NCI-H2227 treated with DMSO at 0.1 percent for 48 hours (cell line): Measurements from ENCODE around the gene PWWP2B.

Experiments
- DNase-seq: peaks from one replicate; lab custom pipeline; 2025; lab: John Stamatoyannopoulos, UW

PWWP2B gene

DNA sequence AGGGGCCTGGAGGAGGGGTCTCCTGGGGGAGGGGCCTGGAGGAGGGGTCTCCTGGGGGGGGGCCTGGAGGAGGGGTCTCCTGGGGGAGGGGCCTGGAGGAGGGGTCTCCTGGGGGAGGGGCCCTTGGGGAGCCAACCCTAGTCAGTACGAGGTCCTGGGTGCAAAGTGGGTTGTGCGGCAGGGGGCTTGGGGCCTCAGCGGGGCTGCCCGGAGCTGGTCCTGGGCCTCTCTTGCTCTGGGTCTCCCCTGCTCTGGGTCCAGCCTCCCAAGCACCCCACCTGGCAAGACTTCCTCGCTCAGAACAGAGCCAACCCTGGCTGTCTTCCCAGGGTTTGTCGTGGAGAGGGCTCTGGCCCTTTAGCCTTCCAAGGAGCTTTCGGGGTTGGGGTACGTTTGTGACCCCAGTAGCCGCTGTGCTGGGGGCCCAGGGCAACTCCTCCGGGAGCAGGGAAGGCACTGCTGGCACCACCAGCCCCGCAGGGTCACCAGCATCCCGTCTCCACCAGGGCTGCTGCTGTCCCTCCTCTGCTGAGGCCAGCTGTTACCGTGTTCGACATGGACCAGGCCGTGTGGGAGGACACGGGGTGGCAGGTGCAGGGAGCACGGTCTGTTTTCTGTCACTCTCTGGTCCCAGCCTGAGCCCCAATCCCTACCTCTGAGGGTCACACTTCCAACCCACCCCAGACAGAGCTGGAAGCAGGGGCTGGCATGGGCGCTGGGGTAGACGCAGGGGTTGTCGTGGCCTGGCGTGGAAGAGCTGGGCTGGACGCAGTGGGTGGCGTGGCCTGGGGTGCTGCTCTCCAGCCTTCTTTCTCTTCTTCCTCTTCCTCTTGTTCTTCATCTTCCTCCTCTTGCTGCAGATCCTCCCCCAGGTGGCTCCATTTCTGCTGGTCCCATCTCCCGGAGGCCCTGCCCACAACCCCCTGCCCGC lies 22.8 kb downstream of the PWWP2B start:
- DNase-seq: no peak

DNA sequence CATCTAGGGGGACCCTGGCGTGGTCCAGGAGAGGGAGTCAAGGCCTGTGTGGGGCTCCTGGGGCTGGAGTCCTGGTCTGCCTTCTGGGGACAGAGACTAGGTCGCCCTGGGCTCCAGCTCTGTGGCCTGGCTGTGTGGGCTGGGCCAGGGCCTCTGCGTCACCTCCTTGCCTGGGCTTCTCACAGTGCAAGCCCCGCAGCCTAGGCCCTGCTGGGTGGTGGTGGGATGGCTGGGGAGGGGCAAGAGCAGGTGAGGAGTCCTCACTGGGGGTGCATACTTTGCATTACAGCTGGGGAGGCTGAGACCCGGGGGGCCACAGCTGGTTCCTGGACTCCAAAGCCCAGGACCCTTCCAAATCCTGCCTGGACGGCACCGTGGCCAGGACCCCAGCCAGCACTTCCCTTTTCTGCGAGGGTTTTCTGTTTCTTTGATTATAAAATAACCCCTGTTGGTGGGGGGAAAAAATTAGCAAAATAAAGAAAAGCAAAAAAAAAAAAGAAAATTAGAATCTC lies 23.5 kb downstream of the PWWP2B start:
- DNase-seq: no peak

DNA sequence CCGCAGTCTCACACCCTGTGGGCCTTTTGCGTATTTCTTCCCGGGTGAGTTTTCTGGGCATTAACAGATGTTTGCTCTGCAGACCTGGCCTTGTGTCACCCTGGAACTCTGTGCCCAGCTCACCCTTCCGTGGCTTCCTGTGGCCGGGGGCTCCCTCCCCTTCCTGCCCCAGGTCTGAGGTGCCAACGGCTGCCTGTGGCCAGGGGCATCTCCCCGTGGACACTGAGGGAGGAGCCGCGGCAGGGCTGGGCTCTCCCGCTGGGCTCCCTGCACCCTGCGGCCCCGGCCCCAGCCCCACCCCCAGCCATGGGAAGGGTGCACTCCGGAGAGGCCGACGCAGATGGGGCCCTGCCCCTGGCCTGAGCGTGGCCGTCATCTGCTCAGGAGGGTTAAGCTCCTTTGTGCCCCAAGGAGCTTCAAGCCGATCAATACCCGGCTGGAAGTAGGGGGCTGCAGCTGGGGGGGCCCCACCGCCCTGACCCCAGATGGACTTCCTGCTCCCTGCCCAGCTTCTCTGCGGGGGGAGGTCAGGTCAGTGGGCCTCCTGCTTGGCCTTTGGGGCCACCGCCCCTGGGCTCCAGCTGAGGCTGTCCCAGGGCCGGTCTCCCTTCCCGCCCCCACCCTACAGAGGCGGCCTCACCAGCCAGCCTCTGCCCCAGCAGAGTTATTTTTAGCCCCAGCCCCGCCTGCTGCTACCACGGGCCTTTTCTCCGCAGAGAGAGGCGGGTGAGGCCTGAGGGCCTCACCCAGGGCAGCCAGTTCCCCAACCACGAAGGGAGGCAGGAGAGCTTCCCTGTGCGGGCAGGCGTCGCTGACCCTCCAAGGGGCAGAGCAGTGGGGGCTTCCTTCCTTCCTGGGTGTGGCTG lies 24.2 kb downstream of the PWWP2B start:
- peak; percentile 12 for DNase-seq

- no peak for DNase-seq
Measured at GRCh38 chr10:132421847-132422751, 25.1 kb downstream of the PWWP2B start.

DNA sequence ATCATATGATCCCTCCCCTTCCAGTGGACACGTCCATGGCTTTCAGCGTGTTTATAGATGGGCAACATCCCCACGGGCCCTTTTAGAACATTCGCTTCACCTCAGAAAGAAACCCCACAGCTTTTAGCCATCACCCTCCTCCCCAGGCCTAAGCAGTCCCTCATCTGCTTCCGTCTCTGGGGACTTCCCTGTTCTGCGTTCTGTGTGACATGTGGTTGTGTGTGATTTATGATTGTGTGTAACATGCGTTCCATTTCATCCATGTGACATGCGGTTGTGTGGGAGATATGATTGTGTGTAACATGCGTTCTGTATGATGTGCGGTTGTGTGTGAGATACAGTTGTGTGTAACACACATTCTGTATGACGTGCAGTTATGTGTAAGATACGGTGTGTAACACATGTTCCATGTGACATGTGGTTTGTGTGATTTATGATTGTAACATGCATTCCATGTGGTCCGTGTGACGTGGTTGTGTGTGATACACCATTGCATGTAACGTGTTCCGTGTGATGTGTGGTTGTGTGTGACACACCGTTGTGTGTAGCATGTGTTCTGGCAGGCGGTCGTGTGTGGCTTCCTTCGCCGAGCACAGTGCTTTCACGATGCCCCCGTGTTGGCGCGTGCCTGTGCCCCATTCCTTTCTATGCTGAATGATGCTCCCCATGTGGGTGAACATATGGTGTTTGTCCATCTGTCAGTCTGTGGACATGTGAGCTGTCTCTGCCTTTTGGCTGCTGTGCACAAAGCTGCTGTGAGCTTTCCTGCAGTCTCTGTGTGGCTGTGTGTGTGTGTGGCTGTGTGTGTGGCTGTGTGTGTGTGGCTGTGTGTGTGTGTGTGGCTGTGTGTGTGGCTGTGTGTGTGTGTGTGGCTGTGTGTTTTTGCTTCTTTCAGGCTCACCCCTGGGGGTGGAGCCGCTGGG lies 26.2 kb downstream of the PWWP2B start:
- DNase-seq: no peak

- DNase-seq: no peak
Measured at GRCh38 chr10:132423966-132424861, 27.2 kb downstream of the PWWP2B start.

DNA sequence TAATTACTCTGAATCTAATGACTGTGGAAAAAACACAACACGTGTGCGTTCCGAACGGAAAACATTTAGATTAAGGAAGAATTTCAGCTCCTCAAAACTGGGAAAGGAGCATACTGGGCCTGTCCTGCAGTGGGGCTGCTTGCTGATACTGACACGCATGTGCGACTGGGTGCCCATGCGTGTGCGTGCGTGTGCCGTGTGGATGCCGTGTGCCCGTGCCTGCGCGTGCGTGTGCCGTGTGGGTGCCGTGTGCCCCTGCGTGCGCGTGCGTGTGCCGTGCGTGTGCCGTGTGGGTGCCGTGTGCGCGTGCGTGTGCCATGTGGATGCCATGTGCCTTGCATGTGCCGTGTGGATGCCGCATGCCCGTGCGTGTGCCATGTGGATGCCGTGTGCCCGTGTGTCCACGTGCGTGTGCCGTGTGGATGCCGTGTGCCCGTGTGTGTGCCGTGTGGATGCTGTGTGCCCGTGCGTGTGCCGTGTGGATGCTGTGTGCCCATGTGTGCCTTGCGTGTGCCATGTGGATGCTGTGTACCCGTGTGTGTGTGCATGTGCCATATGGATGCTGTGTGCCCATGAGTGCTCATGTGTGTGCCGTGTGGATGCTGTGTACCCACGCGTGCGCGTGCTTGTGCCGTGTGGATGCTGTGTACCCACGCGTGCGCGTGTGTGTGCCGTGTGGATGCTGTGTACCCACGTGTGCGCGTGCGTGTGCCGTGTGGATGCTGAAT lies 28.2 kb downstream of the PWWP2B start:
- DNase-seq: no peak

DNA sequence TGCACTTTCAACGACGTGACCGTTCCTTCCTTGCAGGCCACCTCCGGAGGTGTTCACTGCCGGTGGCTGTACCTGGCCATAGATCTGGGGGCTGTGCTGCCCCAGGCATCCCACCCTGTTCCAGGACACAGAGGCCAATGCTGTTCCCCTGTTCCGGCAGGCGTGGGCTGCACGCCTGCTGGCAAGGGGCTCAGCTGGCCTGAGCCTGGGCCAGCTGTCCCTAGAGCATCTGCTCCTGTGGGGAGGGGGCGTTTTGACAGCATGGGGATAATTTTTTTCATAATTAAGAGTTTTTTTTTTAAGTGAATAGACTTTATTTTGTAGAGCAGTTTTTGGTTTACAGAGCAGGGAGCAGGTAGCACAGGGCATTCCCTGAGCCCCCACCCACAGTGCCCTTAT lies 28.8 kb downstream of the PWWP2B start:
- no peak for DNase-seq

GRCh38 chr10:132427006-132427771 lies 30.2 kb downstream of the PWWP2B start:
- DNase-seq: no peak

GRCh38 chr10:132427939-132428367 lies 31.0 kb downstream of the PWWP2B start:
- no peak for DNase-seq

- DNase-seq: no peak
Measured at GRCh38 chr10:132428486-132428995, 31.5 kb downstream of the PWWP2B start.

- DNase-seq: no peak
Measured at GRCh38 chr10:132429281-132430230, 32.6 kb downstream of the PWWP2B start.

DNA sequence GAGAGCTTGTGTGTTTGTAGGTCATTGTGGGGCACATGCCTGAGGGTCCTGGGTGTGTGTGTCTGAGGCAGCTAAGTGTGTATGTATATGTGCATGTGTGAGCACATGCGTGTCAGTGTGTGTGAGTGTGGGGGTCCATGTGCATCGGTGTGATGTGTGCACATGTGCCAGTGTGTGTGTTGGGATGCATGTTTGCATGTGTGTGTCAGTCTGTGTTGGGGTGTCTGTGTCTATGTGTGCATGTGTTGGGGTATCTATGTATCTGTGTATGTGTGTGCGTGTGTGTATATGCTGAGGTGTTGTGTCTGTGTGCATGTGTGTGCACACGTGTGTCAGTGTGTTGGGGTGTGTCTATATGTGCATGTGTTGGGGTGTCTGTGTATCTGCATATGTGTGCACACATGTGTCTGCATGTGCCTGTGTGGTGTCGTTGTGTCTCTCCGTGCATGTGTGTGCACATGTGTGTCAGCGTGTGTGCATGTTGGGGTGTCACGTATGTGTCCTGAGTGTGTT lies 33.3 kb downstream of the PWWP2B start:
- DNase-seq: no peak

DNA sequence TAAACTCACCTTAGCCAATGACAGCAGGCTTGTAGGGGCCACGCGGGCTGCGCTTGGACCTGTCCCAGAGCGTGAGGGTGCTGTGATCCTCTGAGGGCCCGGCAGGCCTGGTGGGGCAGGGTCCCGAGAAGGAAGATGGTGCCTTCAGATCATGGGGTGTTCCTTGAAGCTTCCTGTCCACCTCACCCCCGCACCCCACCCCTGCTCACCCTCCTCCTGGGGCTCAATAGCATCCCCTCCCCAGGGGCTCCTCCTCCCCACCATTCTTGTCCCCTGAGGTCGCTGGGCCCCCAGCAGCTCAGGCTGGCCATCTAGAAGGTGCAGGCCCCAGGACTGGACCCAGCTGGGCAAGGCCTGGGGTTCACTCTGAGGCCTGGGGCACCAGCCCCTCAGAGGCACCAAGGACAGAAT lies 33.9 kb downstream of the PWWP2B start:
- no peak for DNase-seq

DNA sequence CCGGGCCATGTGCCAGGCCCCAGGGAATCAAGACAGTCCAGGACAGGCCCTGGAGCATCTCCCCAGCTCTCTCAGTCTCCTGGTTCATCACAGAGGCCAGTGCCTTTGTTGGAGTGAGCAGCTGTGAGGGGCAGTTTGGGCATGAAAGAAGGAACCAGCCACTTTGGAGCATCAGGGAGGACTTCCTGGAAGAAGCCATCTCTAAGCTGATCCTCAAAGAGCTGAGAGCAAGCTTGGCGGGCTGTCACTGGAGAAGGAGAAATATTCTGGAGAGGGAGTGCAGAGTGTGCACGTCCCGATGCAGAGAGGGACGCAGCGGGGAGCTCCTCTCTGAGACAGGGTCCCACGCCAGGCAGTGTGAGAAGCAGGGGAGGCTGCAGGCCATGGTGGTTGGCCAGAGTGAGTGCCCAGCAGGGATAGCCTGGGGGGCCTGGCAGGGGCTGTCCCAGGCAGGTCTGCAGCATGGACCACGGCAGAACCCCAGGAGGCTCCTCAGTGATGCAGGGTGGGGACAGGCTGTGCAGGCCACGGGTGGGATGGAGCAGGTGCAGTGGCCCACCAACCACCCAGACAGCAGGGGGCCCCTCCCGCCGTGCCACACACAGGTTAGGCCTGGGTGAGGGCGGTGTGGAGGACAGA lies 34.7 kb downstream of the PWWP2B start:
- DNase-seq: no peak

DNA sequence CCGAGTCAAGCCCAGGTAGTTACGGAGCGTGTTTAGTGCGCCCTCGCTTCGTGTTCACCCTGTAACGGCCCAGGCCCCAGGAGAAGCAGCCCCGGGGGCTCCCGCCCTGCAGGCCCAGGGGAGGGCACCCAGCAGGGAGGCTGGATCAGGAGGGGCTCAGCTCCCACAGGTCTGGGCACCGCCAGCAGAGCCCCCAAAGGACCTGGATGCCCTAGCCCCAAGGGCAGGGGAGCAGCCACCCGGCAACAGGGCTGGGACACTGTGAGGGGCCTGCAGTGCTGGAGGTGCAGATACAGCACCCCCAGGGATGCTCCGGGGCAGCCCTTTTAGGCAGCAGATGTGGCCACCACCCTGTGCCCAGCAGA lies 35.2 kb downstream of the PWWP2B start:
- no peak for DNase-seq
